Bronchial epithelial cell (primary cell): ENCODE results near the gene POLD4. TPM values are rescaled to one million over a fixed set of nuclear protein-coding genes. Genes with fewer than 3 reads are reported as not detected.

ENCODE experiments used
- DNase-seq: peaks from one replicate; pipeline ENCODE4 v3.0.0-alpha.2; 2010; ENCODE audit warnings: low read depth
- FAIRE-seq: peaks from 2 replicates; lab custom pipeline; 2011; peaks lifted over from hg19 to GRCh38; lab: Jason Lieb, UNC
- H3K27me3 ChIP-seq: 2 replicates; pipeline ENCODE4 v1.5.1; 2011; ENCODE audit warnings: low read length; ENCODE audit not compliant: control insufficient read depth, insufficient read depth
- H3K36me3 ChIP-seq: 2 replicates; pipeline ENCODE4 v1.5.1; 2011; ENCODE audit warnings: low read length; ENCODE audit not compliant: control insufficient read depth, insufficient read depth
- H3K4me3 ChIP-seq: 2 replicates; pipeline ENCODE4 v1.5.1; 2011; ENCODE audit warnings: mild to moderate bottlenecking, low read depth, low read length, control low read depth
- total RNA-seq: library from RNA; depleted of rRNA; stranded (reverse); fragments of >200 nt; gene quantifications from 2 replicates; pipeline ENCODE4 v1.2.1, GENCODE V29; 2014
- TF ChIP-seq, protein P1 (sequence below): IDR thresholded peaks from 2 replicates; pipeline ENCODE4 v1.5.1; 2011; ENCODE audit warnings: mild to moderate bottlenecking, moderate library complexity, low read length, control low read depth, inconsistent platforms; ENCODE audit not compliant: insufficient read depth, severe bottlenecking

Gene POLD4
- total RNA-seq, 1 donor from 2014 or later, result 45.8 TPM

DNA sequence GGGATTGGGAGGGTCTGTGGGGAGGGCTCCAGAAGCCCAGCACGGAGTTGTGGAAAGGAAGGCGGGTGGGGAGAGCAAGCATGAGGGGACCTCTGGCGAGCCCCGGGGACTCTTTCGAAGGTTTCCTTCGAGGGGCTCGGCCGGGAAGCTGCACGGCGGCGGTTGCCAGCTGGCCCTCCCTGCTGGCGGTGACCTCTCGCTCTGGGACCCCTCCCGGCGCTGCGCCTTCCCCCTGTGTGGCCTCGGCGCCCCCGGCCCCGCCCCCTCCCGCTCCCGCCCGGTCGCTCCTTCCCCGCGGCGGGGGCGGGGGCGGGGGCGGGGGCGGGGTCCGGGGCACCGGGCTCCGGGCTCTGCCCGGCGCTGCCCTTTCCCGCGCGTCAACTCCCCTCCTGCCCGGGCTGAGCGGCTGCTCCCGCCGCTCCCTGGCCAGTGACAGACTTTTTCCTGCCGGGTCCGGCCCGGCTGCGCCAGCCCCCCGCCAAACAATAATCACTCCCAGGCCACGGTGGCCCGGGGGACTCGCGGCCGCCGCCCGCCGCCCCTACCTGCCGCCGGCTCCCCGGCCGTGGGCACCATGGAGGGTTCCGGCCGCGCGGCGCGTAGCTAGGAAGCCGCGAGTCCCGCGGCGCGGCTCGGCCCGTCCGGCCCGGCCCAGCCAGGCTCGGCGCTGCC is 19.1 kb upstream of the POLD4 start:
- Histone ChIP-seq H3K27me3 (no peaks in the 10 kb centered on the region), H3K4me3 (peak overlapping the region; percentile 62), H3K36me3 (no peaks in the 10 kb centered on the region)
- TF ChIP-seq, protein P1, sequence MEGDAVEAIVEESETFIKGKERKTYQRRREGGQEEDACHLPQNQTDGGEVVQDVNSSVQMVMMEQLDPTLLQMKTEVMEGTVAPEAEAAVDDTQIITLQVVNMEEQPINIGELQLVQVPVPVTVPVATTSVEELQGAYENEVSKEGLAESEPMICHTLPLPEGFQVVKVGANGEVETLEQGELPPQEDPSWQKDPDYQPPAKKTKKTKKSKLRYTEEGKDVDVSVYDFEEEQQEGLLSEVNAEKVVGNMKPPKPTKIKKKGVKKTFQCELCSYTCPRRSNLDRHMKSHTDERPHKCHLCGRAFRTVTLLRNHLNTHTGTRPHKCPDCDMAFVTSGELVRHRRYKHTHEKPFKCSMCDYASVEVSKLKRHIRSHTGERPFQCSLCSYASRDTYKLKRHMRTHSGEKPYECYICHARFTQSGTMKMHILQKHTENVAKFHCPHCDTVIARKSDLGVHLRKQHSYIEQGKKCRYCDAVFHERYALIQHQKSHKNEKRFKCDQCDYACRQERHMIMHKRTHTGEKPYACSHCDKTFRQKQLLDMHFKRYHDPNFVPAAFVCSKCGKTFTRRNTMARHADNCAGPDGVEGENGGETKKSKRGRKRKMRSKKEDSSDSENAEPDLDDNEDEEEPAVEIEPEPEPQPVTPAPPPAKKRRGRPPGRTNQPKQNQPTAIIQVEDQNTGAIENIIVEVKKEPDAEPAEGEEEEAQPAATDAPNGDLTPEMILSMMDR, result no peak
- FAIRE-seq (no peak), DNase-seq (no peak)

DNA sequence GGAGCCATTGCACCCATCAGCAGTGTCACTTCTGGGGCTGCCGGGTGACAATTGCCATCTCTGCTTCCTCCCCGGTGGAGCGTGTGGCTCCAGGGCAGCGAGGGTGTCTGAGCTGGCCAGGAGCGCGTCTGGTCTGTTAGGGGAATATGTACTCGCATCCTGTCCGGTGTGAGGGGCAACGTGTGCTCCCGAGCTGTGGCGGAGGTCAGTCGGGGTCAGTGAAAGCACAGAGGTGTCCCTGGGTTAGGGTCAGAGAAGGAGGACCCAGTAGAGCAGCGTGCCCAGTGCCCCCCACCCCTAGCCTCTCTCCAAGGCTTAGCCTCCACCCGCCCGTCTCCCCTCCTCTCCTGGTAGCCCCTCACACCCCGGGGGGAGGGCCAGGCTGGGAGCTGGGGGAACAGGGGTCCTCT is 18.6 kb upstream of the POLD4 start:
- FAIRE-seq (no peak), DNase-seq (no peak)
- Histone ChIP-seq H3K27me3 (no peaks in the 10 kb centered on the region), H3K36me3 (no peaks in the 10 kb centered on the region), H3K4me3 (peak overlapping the region; percentile 62)
- TF ChIP-seq, protein P1, result no peak

GRCh38 chr11:67371189-67371910 is 18.0 kb upstream of the POLD4 start:
- Histone ChIP-seq H3K36me3 (no peaks in the 10 kb centered on the region), H3K4me3 (peak overlapping the region; percentile 62), H3K27me3 (no peaks in the 10 kb centered on the region)
- TF ChIP-seq, protein P1, result peak; percentile 74
- DNase-seq, result peak; percentile 41
- FAIRE-seq, result no peak

DNA sequence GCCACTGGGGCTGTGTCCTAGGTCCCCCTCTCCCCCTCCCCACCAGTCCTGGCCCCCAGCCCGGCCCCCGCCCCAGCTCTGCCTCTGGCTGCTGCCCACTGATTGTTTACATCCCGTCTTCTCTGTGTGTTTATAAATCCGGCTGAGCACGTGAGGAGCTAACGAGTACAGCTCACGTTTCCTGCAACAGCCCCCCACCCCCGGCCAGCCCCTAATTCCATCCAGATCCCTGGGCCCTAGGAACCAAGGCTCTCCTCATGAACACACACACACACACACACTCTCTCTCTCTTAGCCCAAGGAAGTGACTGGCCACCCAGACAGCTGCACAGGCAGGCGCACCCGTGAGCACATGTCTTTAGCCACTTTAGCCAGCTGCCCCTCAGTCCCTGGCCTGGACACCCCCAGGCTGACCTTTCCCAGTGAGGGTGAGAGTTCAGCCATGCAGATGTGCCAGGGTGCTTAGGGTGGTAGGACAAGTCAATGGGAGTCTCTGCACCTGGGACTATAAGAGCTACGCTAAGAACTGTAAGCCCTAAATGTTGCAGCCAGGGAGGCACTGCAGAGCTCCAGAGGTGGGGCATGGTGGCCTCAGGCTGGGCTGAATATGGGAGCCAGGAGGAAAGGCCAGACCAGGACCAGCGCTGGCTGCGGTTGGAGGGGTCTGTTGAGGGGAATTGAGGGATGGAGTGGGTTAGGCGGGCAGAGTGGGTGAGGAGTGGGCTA is 17.2 kb upstream of the POLD4 start:
- no peaks in the 10 kb centered on the region for H3K27me3 ChIP-seq
- TF ChIP-seq, protein P1, result no peak
- H3K36me3 ChIP-seq, result peaks cover 2% of the 10 kb centered on the region
- DNase-seq (no peak), FAIRE-seq (no peak)
- H3K4me3 ChIP-seq, result no peak overlapping the region

- TF ChIP-seq, protein P1, result no peak
- FAIRE-seq, result no peak
- Histone ChIP-seq H3K36me3 (peaks cover 3% of the 10 kb centered on the region), H3K4me3 (no peak overlapping the region), H3K27me3 (no peaks in the 10 kb centered on the region)
- no peak for DNase-seq
Observed at GRCh38 chr11:67369801-67370284, 16.5 kb upstream of the POLD4 start.
